HG02981 (cell line): ENCODE measurements around the gene LAMP5.

Source experiments
- ATAC-seq: cut with Tn5 transposase; IDR thresholded peaks from one replicate; pipeline ENCODE4 v1.9.1; 2021; ENCODE audit warnings: mild to moderate bottlenecking, moderate library complexity; ENCODE audit not compliant: unreplicated experiment

The LAMP5 gene

GRCh38 chr20:9532069-9532838 lies 17.9 kb downstream of the LAMP5 start:
- no peak for ATAC-seq

- no peak for ATAC-seq
Measured at GRCh38 chr20:9534025-9534424, 19.6 kb downstream of the LAMP5 start.

- ATAC-seq, result no peak
Measured at GRCh38 chr20:9535449-9535848, 21.1 kb downstream of the LAMP5 start.

- ATAC-seq, result no peak
Measured at GRCh38 chr20:9543214-9543613, 28.8 kb downstream of the LAMP5 start.

GRCh38 chr20:9550283-9550682 lies 35.9 kb downstream of the LAMP5 start:
- ATAC-seq, result no peak

- no peak for ATAC-seq
Measured at GRCh38 chr20:9550871-9551270, 36.5 kb downstream of the LAMP5 start.

GRCh38 chr20:9551808-9552550 lies 37.6 kb downstream of the LAMP5 start:
- ATAC-seq, result no peak

GRCh38 chr20:9555781-9556180 lies 41.4 kb downstream of the LAMP5 start:
- no peak for ATAC-seq

- ATAC-seq, result no peak
Measured at GRCh38 chr20:9557411-9557810, 43.0 kb downstream of the LAMP5 start.

- no peak for ATAC-seq
Measured at GRCh38 chr20:9565910-9566550, 51.6 kb downstream of the LAMP5 start.

GRCh38 chr20:9566977-9567376 lies 52.6 kb downstream of the LAMP5 start:
- ATAC-seq, result no peak

- no peak for ATAC-seq
Measured at GRCh38 chr20:9570612-9571011, 56.2 kb downstream of the LAMP5 start.

GRCh38 chr20:9571783-9572182 lies 57.4 kb downstream of the LAMP5 start:
- ATAC-seq, result no peak

- ATAC-seq, result no peak
Measured at GRCh38 chr20:9572670-9573069, 58.3 kb downstream of the LAMP5 start.

- no peak for ATAC-seq
Measured at GRCh38 chr20:9573335-9574151, 59.2 kb downstream of the LAMP5 start.

GRCh38 chr20:9574181-9574580 lies 59.8 kb downstream of the LAMP5 start:
- no peak for ATAC-seq

- ATAC-seq, result no peak
Measured at GRCh38 chr20:9574776-9575175, 60.4 kb downstream of the LAMP5 start.

GRCh38 chr20:9575836-9576235 lies 61.4 kb downstream of the LAMP5 start:
- no peak for ATAC-seq

- ATAC-seq, result no peak
Measured at GRCh38 chr20:9576695-9577094, 62.3 kb downstream of the LAMP5 start.

- ATAC-seq, result no peak
Measured at GRCh38 chr20:9577397-9577796, 63.0 kb downstream of the LAMP5 start.

- ATAC-seq, result no peak
Measured at GRCh38 chr20:9578594-9578993, 64.2 kb downstream of the LAMP5 start.
